HG03066 (cell line): Measurements from ENCODE around the gene PPM1G.
"Not testable (repeated sequence)": the region's sequence is repeated elsewhere in the genome, so short reads cannot be mapped to it uniquely, and the experiment has no call there.

Source experiments
- ATAC-seq: cut with Tn5 transposase; IDR thresholded peaks from one replicate; pipeline ENCODE4 v1.9.1; 2021; ENCODE audit warnings: low read depth; ENCODE audit not compliant: unreplicated experiment

PPM1G gene

GRCh38 chr2:27409321-27410073 lies at the start of gene PPM1G:
PPM1G (minus strand) TSS chr2:27409591; CDS start chr2:27409422, 169 bp downstream.
- ATAC-seq, result peak; percentile 88

- no peak for ATAC-seq
Measured at GRCh38 chr2:27453968-27454367, 44.6 kb upstream of the PPM1G start.

- ATAC-seq, result no peak
Measured at GRCh38 chr2:27451095-27451494, 41.7 kb upstream of the PPM1G start.

GRCh38 chr2:27448381-27448780 lies 39.0 kb upstream of the PPM1G start:
- no peak for ATAC-seq

GRCh38 chr2:27446057-27446456 lies 36.7 kb upstream of the PPM1G start:
- ATAC-seq, result no peak

- ATAC-seq, result no peak
Measured at GRCh38 chr2:27445615-27446014, 36.2 kb upstream of the PPM1G start.

GRCh38 chr2:27445155-27445554 lies 35.8 kb upstream of the PPM1G start:
- no peak for ATAC-seq

GRCh38 chr2:27442920-27443282 lies 33.5 kb upstream of the PPM1G start:
- ATAC-seq, result no peak

- ATAC-seq, result no peak
Measured at GRCh38 chr2:27441958-27442919, 32.8 kb upstream of the PPM1G start, which contains the start of gene KRTCAP3. KRTCAP3 (plus strand) TSS chr2:27442381; CDS start chr2:27442413, 32 bp downstream.

GRCh38 chr2:27441226-27441926 lies 32.0 kb upstream of the PPM1G start:
- ATAC-seq, result no peak

GRCh38 chr2:27435628-27436027 lies 26.2 kb upstream of the PPM1G start:
- ATAC-seq, result no peak

- no peak for ATAC-seq
Measured at GRCh38 chr2:27431395-27431794, 22.0 kb upstream of the PPM1G start.

- peak; percentile 64 for ATAC-seq
Measured at GRCh38 chr2:27428978-27429541, 19.7 kb upstream of the PPM1G start.

GRCh38 chr2:27428213-27428977 lies 19.0 kb upstream of the PPM1G start, which contains the start of gene NRBP1:
NRBP1 (plus strand) TSS chr2:27428631; CDS start chr2:27433274, 4,643 bp downstream.
- ATAC-seq, result peak; percentile 84

- no peak for ATAC-seq
Measured at GRCh38 chr2:27427863-27428212, 18.4 kb upstream of the PPM1G start.

GRCh38 chr2:27425039-27425438 lies 15.6 kb upstream of the PPM1G start:
- ATAC-seq, result not testable (repeated sequence)

GRCh38 chr2:27422958-27423357 lies 13.6 kb upstream of the PPM1G start:
- ATAC-seq, result no peak

- no peak for ATAC-seq
Measured at GRCh38 chr2:27421660-27422250, 12.4 kb upstream of the PPM1G start.

- no peak for ATAC-seq
Measured at GRCh38 chr2:27420996-27421395, 11.6 kb upstream of the PPM1G start.
